GOT3 (cell line): ENCODE data around the gene ALPL.
"Not testable (repeated sequence)": the region's sequence is repeated elsewhere in the genome, so short reads cannot be mapped to it uniquely, and the experiment has no call there.

Experiments used
- DNase-seq: peaks from one replicate; lab custom pipeline; 2025; ENCODE audit warnings: mixed read lengths; lab: John Stamatoyannopoulos, UW

ALPL gene

GRCh38 chr1:21507511-21508270 lies 1.5 kb upstream of the ALPL start:
- no peak for DNase-seq

DNA sequence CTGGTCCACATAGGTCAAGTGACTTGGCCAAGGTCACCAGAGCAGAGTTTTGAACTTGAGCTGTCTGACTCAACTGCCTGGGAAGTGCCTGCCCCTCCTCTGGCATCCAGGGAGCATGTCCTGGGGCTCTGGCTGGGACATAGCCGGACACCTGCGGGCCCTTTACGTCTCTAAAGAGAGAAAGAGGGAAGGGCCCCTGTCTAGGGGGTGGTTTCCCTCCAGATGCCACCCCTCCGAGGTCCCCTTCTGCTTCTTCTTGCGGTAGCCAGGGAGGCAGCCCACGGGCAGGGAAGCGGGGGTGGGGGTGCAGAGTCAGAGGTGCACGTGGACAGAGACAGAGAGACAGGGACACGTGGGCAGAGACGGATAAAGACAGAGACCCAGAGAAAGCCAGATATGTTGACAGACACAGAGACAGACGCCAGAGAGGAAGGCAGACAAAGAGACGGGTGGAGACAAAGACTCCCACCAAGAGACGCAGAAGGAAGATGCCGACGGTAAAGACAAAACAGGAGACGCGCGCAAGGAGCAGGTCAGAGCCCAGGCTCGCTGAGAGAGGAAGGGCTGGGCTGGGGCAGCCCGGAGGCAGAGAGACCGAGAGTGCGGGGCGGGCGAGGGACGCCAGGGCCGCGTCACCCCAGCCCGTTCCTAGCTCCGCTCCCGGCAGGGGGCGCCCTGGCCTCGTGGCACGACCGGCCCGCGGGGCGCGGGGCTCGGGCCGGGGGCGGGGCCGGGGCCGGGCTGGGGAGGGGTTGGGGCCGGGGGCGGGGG lies 458 bp upstream of the ALPL start:
- DNase-seq, result peak; percentile 34

- no peak for DNase-seq
These were observed 880 bp downstream of the ALPL start for GRCh38 chr1:21510113-21510493.

- no peak for DNase-seq
These were observed 1.8 kb downstream of the ALPL start for GRCh38 chr1:21510885-21511578.

DNA sequence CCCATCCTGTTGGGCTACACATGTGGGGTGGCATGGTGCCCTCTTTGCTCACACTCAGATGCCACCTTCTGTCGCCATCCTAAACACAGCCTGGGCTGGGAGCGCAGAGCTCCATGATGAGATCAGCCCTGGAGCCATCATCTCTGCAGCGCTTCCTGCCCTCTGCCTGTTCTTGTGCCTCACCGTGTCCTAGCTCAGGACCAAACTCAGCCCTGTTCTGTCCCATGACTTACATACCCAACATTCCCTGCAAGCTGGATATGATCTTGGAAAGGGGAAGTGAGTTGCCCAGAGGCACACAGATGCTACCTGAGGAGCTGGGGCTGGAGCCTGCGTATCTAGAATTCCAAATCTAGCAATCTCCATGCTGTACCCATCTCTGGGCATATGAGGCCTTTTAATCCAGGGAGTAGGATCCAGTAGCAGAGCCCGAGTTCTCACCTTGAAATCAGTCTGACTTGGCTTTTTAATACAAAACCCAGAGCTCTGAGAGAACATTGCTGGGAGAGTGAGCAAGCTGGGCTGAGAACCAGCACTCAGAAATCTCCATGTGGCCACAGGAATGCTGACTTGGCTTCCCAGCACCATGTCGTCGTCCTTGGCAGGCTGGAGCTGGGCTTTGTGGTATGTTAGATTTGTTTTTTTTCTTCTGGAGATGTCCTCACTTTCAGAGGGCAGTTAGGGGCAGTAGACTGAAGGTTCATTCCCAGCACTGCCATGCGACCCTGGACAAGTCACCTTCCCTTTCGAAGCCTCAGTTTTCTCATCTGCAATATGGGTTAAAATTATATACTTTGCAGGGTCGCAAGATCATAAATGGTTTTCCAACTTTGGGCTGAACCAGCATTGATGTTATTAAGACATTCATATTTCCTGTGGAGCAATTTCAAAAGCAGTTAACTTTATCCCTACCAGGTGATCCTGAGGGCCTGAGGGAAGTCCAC lies 2.6 kb downstream of the ALPL start:
- no peak for DNase-seq

GRCh38 chr1:21514245-21514644 lies 5.0 kb downstream of the ALPL start:
- no peak for DNase-seq

GRCh38 chr1:21517161-21517589 lies 8.0 kb downstream of the ALPL start:
- DNase-seq, result no peak

- no peak for DNase-seq
These were observed 8.6 kb downstream of the ALPL start for GRCh38 chr1:21517660-21518480.

GRCh38 chr1:21518774-21519455 lies 9.7 kb downstream of the ALPL start:
- no peak for DNase-seq

GRCh38 chr1:21519486-21520070 lies 10.4 kb downstream of the ALPL start:
- DNase-seq, result not testable (repeated sequence)

DNA sequence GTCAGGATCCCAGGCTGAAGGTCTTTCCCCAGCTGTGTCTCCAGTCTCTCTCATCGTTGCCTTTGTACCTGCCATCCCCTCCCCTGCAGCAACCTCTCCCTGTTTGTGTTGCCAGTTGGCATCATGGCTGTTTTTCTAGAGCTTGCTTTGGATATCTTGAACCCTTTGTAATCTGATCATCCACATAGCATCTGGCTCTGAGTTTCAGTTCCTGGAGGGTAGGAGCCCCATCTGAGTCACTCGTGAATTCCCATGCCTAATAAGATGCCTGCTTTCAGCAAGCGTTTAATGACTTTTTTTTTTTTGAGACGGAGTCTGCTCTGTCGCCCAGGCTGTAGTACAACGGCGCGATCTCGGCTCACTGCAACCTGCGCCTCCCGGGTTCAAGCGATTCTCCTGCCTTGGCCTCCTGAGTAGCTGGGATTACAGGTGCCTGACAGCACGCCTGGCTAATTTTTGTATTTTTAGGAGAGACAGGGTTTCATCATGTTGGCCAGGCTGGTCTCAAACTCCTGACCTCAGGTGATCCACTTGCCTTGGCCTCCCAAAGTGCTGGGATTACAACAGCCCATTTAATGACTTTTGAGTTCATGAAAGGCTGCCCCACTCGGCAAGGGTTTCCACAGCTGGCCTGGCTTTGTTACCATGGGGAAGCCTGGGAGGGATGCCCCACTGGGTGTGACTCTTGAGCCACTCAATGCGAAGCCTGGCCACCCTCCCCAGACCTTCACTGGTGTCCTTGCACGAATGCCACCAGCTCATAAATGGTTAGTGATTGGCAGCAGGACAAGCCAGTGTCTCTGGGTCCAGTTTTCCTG lies 11.9 kb downstream of the ALPL start:
- no peak for DNase-seq

- no peak for DNase-seq
These were observed 12.5 kb downstream of the ALPL start for GRCh38 chr1:21521717-21522060.

- no peak for DNase-seq
These were observed 13.4 kb downstream of the ALPL start for GRCh38 chr1:21522525-21523038.

- no peak for DNase-seq
These were observed 14.1 kb downstream of the ALPL start for GRCh38 chr1:21523297-21523813.

GRCh38 chr1:21524220-21524619 lies 15.0 kb downstream of the ALPL start:
- DNase-seq, result no peak

DNA sequence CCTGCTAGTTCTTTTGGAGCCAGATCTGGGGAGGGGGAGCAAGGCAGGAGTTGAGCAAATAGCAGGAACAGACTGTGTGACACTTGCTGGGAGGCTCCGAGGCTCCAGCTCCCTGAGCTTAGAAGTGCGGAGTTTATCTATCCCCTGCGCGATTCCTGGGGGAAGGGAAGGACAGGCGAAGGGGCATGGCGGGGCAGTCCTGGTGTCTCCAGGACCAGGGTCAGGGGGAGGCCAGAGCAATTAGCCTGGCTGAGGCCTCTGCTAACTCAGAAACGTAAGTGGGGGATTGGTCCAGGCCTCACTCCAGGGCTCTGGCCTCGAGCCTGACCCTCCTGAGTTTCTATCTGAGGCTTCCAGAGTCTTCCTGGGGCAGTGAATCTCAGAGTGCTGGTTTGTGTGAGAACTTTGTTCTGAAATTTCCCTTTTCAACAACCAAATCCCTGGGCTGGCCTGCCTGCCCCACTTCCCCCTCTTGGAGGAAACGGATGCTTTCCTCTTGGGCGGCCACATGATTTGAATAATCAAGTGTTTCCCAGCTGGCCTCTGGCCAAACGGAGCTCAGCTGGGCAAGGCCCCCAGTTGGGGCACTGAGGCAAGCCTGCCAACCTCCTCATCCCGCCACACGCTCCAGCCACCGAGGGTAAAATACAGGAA lies 15.6 kb downstream of the ALPL start:
- DNase-seq, result no peak

DNA sequence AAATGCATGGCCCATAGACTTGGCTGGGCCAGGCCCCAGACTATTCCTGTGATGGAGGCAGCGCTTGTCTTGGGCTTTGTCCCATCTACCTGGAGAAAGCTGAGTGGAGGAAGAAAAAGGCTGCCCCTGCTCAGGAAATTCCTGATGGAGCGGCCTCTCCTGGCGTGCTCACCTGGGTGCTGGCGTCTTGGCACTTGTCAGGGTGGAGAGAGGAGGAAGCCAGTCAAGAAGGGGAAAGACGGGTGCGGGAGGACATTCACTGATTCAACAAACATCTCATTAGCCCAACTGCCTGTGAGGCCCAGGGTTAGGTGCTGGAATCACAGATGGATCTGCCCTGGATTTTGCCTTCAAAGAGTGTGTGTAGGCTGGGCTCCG lies 16.1 kb downstream of the ALPL start:
- no peak for DNase-seq

DNA sequence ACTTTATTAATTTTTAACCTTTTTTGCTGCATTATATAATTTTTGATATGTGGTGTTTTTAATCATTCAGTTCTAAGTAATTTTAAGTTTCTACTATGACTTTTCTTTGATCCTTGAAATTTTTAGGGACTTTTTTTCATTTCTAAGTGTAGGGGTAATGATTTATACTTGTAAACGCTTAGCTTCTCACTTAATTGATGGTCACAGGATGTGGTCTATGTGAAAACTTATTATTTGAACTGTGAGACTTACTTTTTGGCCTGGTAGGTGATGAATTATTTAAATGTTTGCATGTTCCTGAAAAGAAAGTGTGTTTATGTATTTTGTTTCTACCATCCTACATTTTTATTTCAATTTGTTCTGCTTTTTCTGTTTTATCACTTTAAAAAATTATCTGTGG lies 17.2 kb downstream of the ALPL start:
- DNase-seq, result no peak
